ENCODE results near the gene NR2C1. TPM values are rescaled to one million over a fixed set of nuclear protein-coding genes. Genes with fewer than 3 reads are reported as not detected.
A peak's percentile ranks its signal among the peaks of the same experiment; 100 is the strongest.

The NR2C1 gene
- total RNA-seq, 1 donor from 2014 or later = 40.1 TPM

- intact Hi-C loops (cut with micrococcal nuclease) = no loop called here
- H3K4me1 ChIP-seq = no peaks in the 10 kb centered on the region
- H3K27me3 ChIP-seq (ENCODE audit: low read depth) = no peaks in the 10 kb centered on the region
- H3K4me3 ChIP-seq = no peak overlapping the region
- no peaks in the 10 kb centered on the region for H3K9me3 ChIP-seq (replicated peaks)
- no peak overlapping the region for H3K27ac ChIP-seq (replicated peaks)
- TF ChIP-seq CTCF (IDR thresholded peaks at IDR 0.05; ENCODE audit: borderline replicate concordance) = no peak
- H3K36me3 ChIP-seq = peaks cover 23% of the 10 kb centered on the region
- no peak for DNase-seq
Measured at GRCh38 chr12:95017482-95017881, 55.9 kb downstream of the NR2C1 start.

GRCh38 chr12:95016120-95016519, 57.3 kb downstream of the NR2C1 start:
- TF ChIP-seq CTCF (IDR thresholded peaks at IDR 0.05; ENCODE audit: borderline replicate concordance) = no peak
- peaks cover 12% of the 10 kb centered on the region for H3K36me3 ChIP-seq
- no peaks in the 10 kb centered on the region for H3K4me1 ChIP-seq
- no peak for DNase-seq
- H3K27me3 ChIP-seq (ENCODE audit: low read depth) = no peaks in the 10 kb centered on the region
- H3K4me3 ChIP-seq = no peak overlapping the region
- H3K9me3 ChIP-seq (replicated peaks) = no peaks in the 10 kb centered on the region
- intact Hi-C loops (cut with micrococcal nuclease) = no loop called here
- no peak overlapping the region for H3K27ac ChIP-seq (replicated peaks)

GRCh38 chr12:95014554-95014953, 58.9 kb downstream of the NR2C1 start:
- H3K4me3 ChIP-seq = no peak overlapping the region
- no peak for TF ChIP-seq CTCF (IDR thresholded peaks at IDR 0.05; ENCODE audit: borderline replicate concordance)
- H3K27ac ChIP-seq (replicated peaks) = no peak overlapping the region
- intact Hi-C loops (cut with micrococcal nuclease) = no loop called here
- no peaks in the 10 kb centered on the region for H3K4me1 ChIP-seq
- peaks cover 4% of the 10 kb centered on the region for H3K36me3 ChIP-seq
- no peaks in the 10 kb centered on the region for H3K9me3 ChIP-seq (replicated peaks)
- no peak for DNase-seq
- no peaks in the 10 kb centered on the region for H3K27me3 ChIP-seq (ENCODE audit: low read depth)

- Histone ChIP-seq H3K36me3 (peaks cover 9% of the 10 kb centered on the region), H3K4me1 (peaks cover 30% of the 10 kb centered on the region), H3K9me3 (replicated peaks) (peaks cover 26% of the 10 kb centered on the region), H3K27me3 (ENCODE audit: low read depth) (no peaks in the 10 kb centered on the region), H3K4me3 (no peak overlapping the region), H3K27ac (replicated peaks) (no peak overlapping the region)
- TF ChIP-seq CTCF (IDR thresholded peaks at IDR 0.05; ENCODE audit: borderline replicate concordance) = no peak
- DNase-seq = no peak
- intact Hi-C loops (cut with micrococcal nuclease) = no loop called here
Measured at GRCh38 chr12:95006206-95006605, 67.2 kb downstream of the NR2C1 start.

- peak overlapping the region; percentile 97 for H3K27ac ChIP-seq (replicated peaks)
- no peaks in the 10 kb centered on the region for H3K27me3 ChIP-seq (ENCODE audit: low read depth)
- intact Hi-C loops (cut with micrococcal nuclease) = no loop called here
- peaks cover 26% of the 10 kb centered on the region for H3K9me3 ChIP-seq (replicated peaks)
- peaks cover 22% of the 10 kb centered on the region for H3K36me3 ChIP-seq
- DNase-seq = no peak
- H3K4me1 ChIP-seq = peaks cover 46% of the 10 kb centered on the region
- H3K4me3 ChIP-seq = no peak overlapping the region
- TF ChIP-seq CTCF (IDR thresholded peaks at IDR 0.05; ENCODE audit: borderline replicate concordance) = no peak
Measured at GRCh38 chr12:95004610-95005009, 68.8 kb downstream of the NR2C1 start.

GRCh38 chr12:95003921-95004272, 69.5 kb downstream of the NR2C1 start:
- peaks cover 22% of the 10 kb centered on the region for H3K36me3 ChIP-seq
- intact Hi-C loops (cut with micrococcal nuclease) = no loop called here
- DNase-seq = no peak
- H3K4me3 ChIP-seq = peak overlapping the region; percentile 98
- H3K4me1 ChIP-seq = peaks cover 54% of the 10 kb centered on the region
- peak overlapping the region; percentile 97 for H3K27ac ChIP-seq (replicated peaks)
- TF ChIP-seq CTCF (IDR thresholded peaks at IDR 0.05; ENCODE audit: borderline replicate concordance) = peak; percentile 0
- H3K9me3 ChIP-seq (replicated peaks) = peaks cover 26% of the 10 kb centered on the region
- H3K27me3 ChIP-seq (ENCODE audit: low read depth) = no peaks in the 10 kb centered on the region

Measured in left ventricle myocardium inferior (tissue), 1 donor.